ENCODE measurements around the gene FRRS1. TPM values are rescaled to one million over a fixed set of nuclear protein-coding genes. Genes with fewer than 3 reads are reported as not detected.

The FRRS1 gene
- total RNA-seq, 1 donor: 23.2 TPM

DNA sequence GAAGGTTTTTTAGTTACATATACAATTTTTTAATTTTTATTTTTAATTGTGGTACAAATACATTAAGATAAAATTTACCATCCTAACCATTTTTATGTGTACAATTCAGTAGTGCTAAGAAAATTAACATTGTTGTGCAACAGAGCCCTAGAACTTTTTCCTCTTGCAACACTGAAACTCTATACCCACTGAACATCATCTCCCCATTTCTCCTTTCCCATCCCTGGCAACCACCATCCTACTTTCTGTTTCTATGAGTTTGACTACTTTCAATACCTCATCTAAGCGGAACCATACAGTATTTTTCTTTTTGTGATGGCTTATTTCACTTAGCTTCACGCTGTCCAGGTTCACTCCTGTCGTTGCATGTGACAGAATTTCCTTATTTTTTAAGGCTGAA lies 66.4 kb downstream of the FRRS1 start:
- DNase-seq (ENCODE audit: insufficient read length, low spot score, missing footprints): no peak
- Histone ChIP-seq H4K20me1 (ENCODE audit: insufficient read depth, low read length) (no peaks in the 10 kb centered on the region), H3K4me3 (ENCODE audit: insufficient read depth, low read length) (no peak overlapping the region), H3K9me3 (ENCODE audit: low read depth, low read length) (no peaks in the 10 kb centered on the region), H3K79me2 (ENCODE audit: insufficient read depth, low read length) (no peaks in the 10 kb centered on the region), H3K36me3 (ENCODE audit: insufficient read depth, low read length) (no peaks in the 10 kb centered on the region), H3K27ac (ENCODE audit: low read depth, low read length) (no peak overlapping the region), H3K4me2 (ENCODE audit: insufficient read depth, low read length) (no peak overlapping the region), H3K27me3 (ENCODE audit: insufficient read depth, low read length) (no peaks in the 10 kb centered on the region), H2AFZ (ENCODE audit: low read length) (no peak overlapping the region), H3K4me1 (ENCODE audit: insufficient read depth, low read length) (no peaks in the 10 kb centered on the region)
- TF ChIP-seq, protein P1, sequence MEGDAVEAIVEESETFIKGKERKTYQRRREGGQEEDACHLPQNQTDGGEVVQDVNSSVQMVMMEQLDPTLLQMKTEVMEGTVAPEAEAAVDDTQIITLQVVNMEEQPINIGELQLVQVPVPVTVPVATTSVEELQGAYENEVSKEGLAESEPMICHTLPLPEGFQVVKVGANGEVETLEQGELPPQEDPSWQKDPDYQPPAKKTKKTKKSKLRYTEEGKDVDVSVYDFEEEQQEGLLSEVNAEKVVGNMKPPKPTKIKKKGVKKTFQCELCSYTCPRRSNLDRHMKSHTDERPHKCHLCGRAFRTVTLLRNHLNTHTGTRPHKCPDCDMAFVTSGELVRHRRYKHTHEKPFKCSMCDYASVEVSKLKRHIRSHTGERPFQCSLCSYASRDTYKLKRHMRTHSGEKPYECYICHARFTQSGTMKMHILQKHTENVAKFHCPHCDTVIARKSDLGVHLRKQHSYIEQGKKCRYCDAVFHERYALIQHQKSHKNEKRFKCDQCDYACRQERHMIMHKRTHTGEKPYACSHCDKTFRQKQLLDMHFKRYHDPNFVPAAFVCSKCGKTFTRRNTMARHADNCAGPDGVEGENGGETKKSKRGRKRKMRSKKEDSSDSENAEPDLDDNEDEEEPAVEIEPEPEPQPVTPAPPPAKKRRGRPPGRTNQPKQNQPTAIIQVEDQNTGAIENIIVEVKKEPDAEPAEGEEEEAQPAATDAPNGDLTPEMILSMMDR (IDR thresholded peaks at IDR 0.05; ENCODE audit: extremely low read depth, low read depth, low read length): no peak

- Histone ChIP-seq H3K36me3 (ENCODE audit: insufficient read depth, low read length) (no peaks in the 10 kb centered on the region), H3K4me1 (ENCODE audit: insufficient read depth, low read length) (no peaks in the 10 kb centered on the region), H3K79me2 (ENCODE audit: insufficient read depth, low read length) (no peaks in the 10 kb centered on the region), H3K4me2 (ENCODE audit: insufficient read depth, low read length) (no peak overlapping the region), H3K27me3 (ENCODE audit: insufficient read depth, low read length) (no peaks in the 10 kb centered on the region), H3K4me3 (ENCODE audit: insufficient read depth, low read length) (no peak overlapping the region), H4K20me1 (ENCODE audit: insufficient read depth, low read length) (no peaks in the 10 kb centered on the region), H3K27ac (ENCODE audit: low read depth, low read length) (no peak overlapping the region), H3K9me3 (ENCODE audit: low read depth, low read length) (no peaks in the 10 kb centered on the region), H2AFZ (ENCODE audit: low read length) (no peak overlapping the region)
- TF ChIP-seq, protein P1 (IDR thresholded peaks at IDR 0.05; ENCODE audit: extremely low read depth, low read depth, low read length): no peak
- no peak for DNase-seq (ENCODE audit: insufficient read length, low spot score, missing footprints)
Observed at GRCh38 chr1:99697580-99697979, 68.9 kb downstream of the FRRS1 start.

DNA sequence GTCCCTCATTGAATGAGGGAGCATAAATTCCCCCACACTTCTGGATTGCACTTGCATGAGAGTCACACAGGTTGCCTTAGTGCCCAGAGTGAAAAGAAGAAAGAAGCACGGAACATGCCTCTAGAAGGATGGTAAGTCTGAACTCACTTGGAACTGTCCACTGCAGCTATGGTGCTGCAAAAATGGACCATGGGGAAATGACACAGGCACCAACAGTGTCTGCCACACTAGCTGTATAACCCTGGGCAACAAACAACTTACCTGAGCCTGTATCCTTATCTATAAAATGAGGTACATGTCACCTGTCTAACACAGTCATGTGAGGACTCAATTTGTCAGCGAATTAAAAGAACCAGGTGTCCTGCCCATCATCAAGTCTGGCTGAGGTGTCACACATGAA lies 69.8 kb downstream of the FRRS1 start:
- Histone ChIP-seq H3K4me1 (ENCODE audit: insufficient read depth, low read length) (no peaks in the 10 kb centered on the region), H3K79me2 (ENCODE audit: insufficient read depth, low read length) (no peaks in the 10 kb centered on the region), H3K4me2 (ENCODE audit: insufficient read depth, low read length) (no peak overlapping the region), H3K27me3 (ENCODE audit: insufficient read depth, low read length) (no peaks in the 10 kb centered on the region), H2AFZ (ENCODE audit: low read length) (no peak overlapping the region), H3K36me3 (ENCODE audit: insufficient read depth, low read length) (no peaks in the 10 kb centered on the region), H3K9me3 (ENCODE audit: low read depth, low read length) (no peaks in the 10 kb centered on the region), H3K4me3 (ENCODE audit: insufficient read depth, low read length) (no peak overlapping the region), H3K27ac (ENCODE audit: low read depth, low read length) (no peak overlapping the region), H4K20me1 (ENCODE audit: insufficient read depth, low read length) (no peaks in the 10 kb centered on the region)
- TF ChIP-seq, protein P1 (IDR thresholded peaks at IDR 0.05; ENCODE audit: extremely low read depth, low read depth, low read length): no peak
- no peak for DNase-seq (ENCODE audit: insufficient read length, low spot score, missing footprints)

- Histone ChIP-seq H3K79me2 (ENCODE audit: insufficient read depth, low read length) (no peaks in the 10 kb centered on the region), H3K27ac (ENCODE audit: low read depth, low read length) (no peak overlapping the region), H2AFZ (ENCODE audit: low read length) (no peak overlapping the region), H3K9me3 (ENCODE audit: low read depth, low read length) (no peaks in the 10 kb centered on the region), H3K4me1 (ENCODE audit: insufficient read depth, low read length) (no peaks in the 10 kb centered on the region), H3K36me3 (ENCODE audit: insufficient read depth, low read length) (no peaks in the 10 kb centered on the region), H3K4me2 (ENCODE audit: insufficient read depth, low read length) (no peak overlapping the region), H3K27me3 (ENCODE audit: insufficient read depth, low read length) (no peaks in the 10 kb centered on the region), H3K4me3 (ENCODE audit: insufficient read depth, low read length) (no peak overlapping the region), H4K20me1 (ENCODE audit: insufficient read depth, low read length) (no peaks in the 10 kb centered on the region)
- no peak for DNase-seq (ENCODE audit: insufficient read length, low spot score, missing footprints)
- TF ChIP-seq, protein P1 (IDR thresholded peaks at IDR 0.05; ENCODE audit: extremely low read depth, low read depth, low read length): no peak
Observed at GRCh38 chr1:99691175-99691574, 75.3 kb downstream of the FRRS1 start.
